Liver (tissue), 9 donors: ENCODE data around the gene PPP1R18. TPM values are rescaled to one million over a fixed set of nuclear protein-coding genes. Genes with fewer than 3 reads are reported as not detected.

Experiments
- DNase-seq: peaks from one replicate; pipeline ENCODE4 v3.0.0-alpha.2; 2017; ENCODE audit warnings: low spot score
- H3K27ac ChIP-seq, 2 donors: one replicate each; pipeline ENCODE4 v1.7.0; 2013; ENCODE audit warnings: inconsistent platforms in 2 of 2, low read length in 2 of 2, control low read depth in 1 of 2, low read depth in 1 of 2, mild to moderate bottlenecking in 1 of 2
- H3K27me3 ChIP-seq, 4 donors: one replicate each; pipeline versions ENCODE4 v1.6.1 to v1.7.0; 2013; ENCODE audit warnings: low read length in 3 of 4, inconsistent platforms in 1 of 4, mild to moderate bottlenecking in 1 of 4, moderate library complexity in 1 of 4; ENCODE audit not compliant: control insufficient read depth in 4 of 4, insufficient read depth in 4 of 4
- H3K36me3 ChIP-seq, 4 donors: one replicate each; pipeline versions ENCODE4 v1.6.1 to v1.7.0; 2013; ENCODE audit warnings: low read length in 3 of 4, mild to moderate bottlenecking in 3 of 4, low read depth in 1 of 4, moderate library complexity in 1 of 4; ENCODE audit not compliant: control insufficient read depth in 4 of 4, insufficient read depth in 3 of 4
- H3K4me1 ChIP-seq, 4 donors: one replicate each; pipeline versions ENCODE4 v1.6.1 to v1.7.0; 2013; ENCODE audit warnings: low read length in 3 of 4, mild to moderate bottlenecking in 3 of 4, moderate library complexity in 1 of 4; ENCODE audit not compliant: control insufficient read depth in 4 of 4, insufficient read depth in 4 of 4
- H3K4me3 ChIP-seq, 3 donors: one replicate each; pipeline versions ENCODE4 v1.6.1 to v1.7.0; 2013; ENCODE audit warnings: low read length in 3 of 3, control low read depth in 1 of 3, low read depth in 1 of 3, mild to moderate bottlenecking in 1 of 3
- H3K9ac ChIP-seq, 2 donors: one replicate each; pipeline ENCODE4 v1.7.0; 2013; ENCODE audit warnings: low read length in 2 of 2, mild to moderate bottlenecking in 2 of 2, moderate library complexity in 2 of 2, control low read depth in 1 of 2, low read depth in 1 of 2
- H3K9me3 ChIP-seq, 4 donors: one replicate each; pipeline versions ENCODE4 v1.6.1 to v1.7.0; 2013; ENCODE audit warnings: low read length in 3 of 4; ENCODE audit not compliant: control insufficient read depth in 4 of 4
- ATF3 ChIP-seq: IDR thresholded peaks from 2 replicates; pipeline ENCODE4 v1.6.1; 2016; ENCODE audit warnings: antibody characterized with exemption
- CTCF ChIP-seq: fragments of 150-350 bp; IDR thresholded peaks from 2 replicates; pipeline ENCODE4 v1.5.1; 2017; ENCODE audit warnings: improper control_type of control experiment, low read depth, low read length; ENCODE audit not compliant: missing input control
- EGR1 ChIP-seq, 2 donors: IDR thresholded peaks; 2 replicates each; pipeline ENCODE4 v1.6.1; 2016 to 2018; ENCODE audit warnings: antibody characterized with exemption in 2 of 2, low read depth in 2 of 2
- FOXA1 ChIP-seq: IDR thresholded peaks from 2 replicates; pipeline ENCODE4 v1.6.1; 2016; ENCODE audit warnings: antibody characterized with exemption
- GABPA ChIP-seq, 2 donors: IDR thresholded peaks in 1 of 2; conservative IDR thresholded peaks in 1 of 2; 2 replicates each; pipeline ENCODE4 v1.6.1; 2016; ENCODE audit warnings: antibody characterized with exemption in 2 of 2, mild to moderate bottlenecking in 1 of 2, moderate library complexity in 1 of 2
- HNF4A ChIP-seq, 2 donors: conservative IDR thresholded peaks; 2 replicates each; pipeline ENCODE4 v1.6.1; 2016; ENCODE audit warnings: antibody characterized with exemption in 2 of 2, mild to moderate bottlenecking in 2 of 2
- HNF4G ChIP-seq: IDR thresholded peaks from 2 replicates; pipeline ENCODE4 v1.6.1; 2016; ENCODE audit warnings: antibody characterized with exemption
- JUND ChIP-seq, 2 donors: IDR thresholded peaks; 2 replicates each; pipeline ENCODE4 v1.6.1; 2016; ENCODE audit warnings: antibody characterized with exemption in 2 of 2
- MAX ChIP-seq: IDR thresholded peaks from 2 replicates; pipeline ENCODE4 v1.6.1; 2016; ENCODE audit warnings: antibody characterized with exemption
- RAD21 ChIP-seq, 2 donors: IDR thresholded peaks; 2 replicates each; pipeline ENCODE4 v1.6.1; 2016; ENCODE audit warnings: antibody characterized with exemption in 2 of 2, mild to moderate bottlenecking in 2 of 2
- REST ChIP-seq: IDR thresholded peaks from 2 replicates; pipeline ENCODE4 v1.6.1; 2016; ENCODE audit warnings: antibody characterized with exemption, mild to moderate bottlenecking
- RXRA ChIP-seq, 2 donors: IDR thresholded peaks; 2 replicates each; pipeline ENCODE4 v1.6.1; 2017 to 2018; ENCODE audit warnings: antibody characterized with exemption in 2 of 2, mild to moderate bottlenecking in 1 of 2
- SP1 ChIP-seq: IDR thresholded peaks from 2 replicates; pipeline ENCODE4 v1.6.1; 2018; ENCODE audit warnings: antibody characterized with exemption, mild to moderate bottlenecking
- TAF1 ChIP-seq: conservative IDR thresholded peaks from 2 replicates; pipeline ENCODE4 v1.6.1; 2016; ENCODE audit warnings: antibody characterized with exemption, mild to moderate bottlenecking
- YY1 ChIP-seq: IDR thresholded peaks from 2 replicates; pipeline ENCODE4 v1.6.1; 2016; ENCODE audit warnings: antibody characterized with exemption, mild to moderate bottlenecking
- WGBS: extraction: QIAGEN DNeasy Blood & Tissue Kit; methylation state at CpG from one replicate; pipeline ENCODE4 v1.1.7; 2013; 5-methylcytosine and 5-hydroxymethylcytosine counted together
- polyA plus RNA-seq, 2 donors: library from polyadenylated mRNA; stranded (reverse) in 1 of 2; unstranded in 1 of 2; fragments of 200-250 nt in 1 of 2; fragments of >200 nt in 1 of 2; fragmentation: Nextera tagmentation in 1 of 2; extraction: Ambion mirVana in 1 of 2; gene quantifications; one replicate each; pipeline versions ENCODE4 v1.2.1 to v1.2.3, GENCODE V29; 2013 to 2015
- total RNA-seq, 2 donors: library from RNA; depleted of rRNA; stranded (reverse); fragments of >200 nt; gene quantifications; one replicate each; pipeline ENCODE4 v1.2.3, GENCODE V29; 2014
- donor health status: healthy.
- donor health status: healthy.
- donor health status: healthy.
- donor health status: healthy.
- donor health status: healthy.

The PPP1R18 gene
- total and polyA plus RNA-seq, 4 donors, result 7.4 to 17.4 (median 11.5) TPM

GRCh38 chr6:30679765-30680535, 6.5 kb downstream of the PPP1R18 start:
- H3K36me3 ChIP-seq, result peaks cover 0 to 8% (median 5%) of the 10 kb centered on the region in 4 donors
- H3K27me3 ChIP-seq, result no peaks in the 10 kb centered on the region
- 47% methylated on average over 7 of the region's 7 CpGs for WGBS
- no peak for DNase-seq
- H3K27ac ChIP-seq, result peak overlapping the region; percentile 88
- peak overlapping the region; percentile 52 to 86 for H3K9ac ChIP-seq
- peak overlapping the region; percentile 21 to 44 (median 40) for H3K4me3 ChIP-seq
- no peaks in the 10 kb centered on the region for H3K9me3 ChIP-seq
- no peak for TF ChIP-seq TAF1
- no peak for TF ChIP-seq EGR1 (IDR thresholded peaks at IDR 0.05; ENCODE audit: low read depth in 2 of 2)
- no peak for TF ChIP-seq SP1
- no peak for TF ChIP-seq JUND (IDR thresholded peaks at IDR 0.05)
- no peak for TF ChIP-seq ATF3
- peaks cover 16 to 82% (median 62%) of the 10 kb centered on the region in 4 donors for H3K4me1 ChIP-seq

GRCh38 chr6:30678964-30679726, 7.3 kb downstream of the PPP1R18 start:
- H3K4me1 ChIP-seq, result peaks cover 13 to 82% (median 59%) of the 10 kb centered on the region in 4 donors
- 6% methylated on average over 31 of the region's 31 CpGs for WGBS
- no peaks in the 10 kb centered on the region for H3K27me3 ChIP-seq
- H3K9me3 ChIP-seq, result no peaks in the 10 kb centered on the region
- H3K36me3 ChIP-seq, result peaks cover 0 to 8% (median 5%) of the 10 kb centered on the region in 4 donors
- H3K9ac ChIP-seq, result peak overlapping the region; percentile 52 to 86
- peak overlapping the region; percentile 88 for H3K27ac ChIP-seq
- peak; percentile 92 for DNase-seq
- TF ChIP-seq JUND (IDR thresholded peaks at IDR 0.05), result peak in 1 of 2 donors; percentile 54
- peak; percentile 82 for TF ChIP-seq HNF4G
- TF ChIP-seq SP1, result peak; percentile 89
- peak; percentile 60 for TF ChIP-seq REST
- peak; percentile 98 to 99 for TF ChIP-seq RAD21 (IDR thresholded peaks at IDR 0.05)
- peak; percentile 15 to 74 for TF ChIP-seq RXRA (IDR thresholded peaks at IDR 0.05)
- TF ChIP-seq TAF1, result no peak
- TF ChIP-seq FOXA1, result no peak
- no peak for TF ChIP-seq GABPA (IDR thresholded peaks at IDR 0.05 in 1 of 2, conservative IDR thresholded peaks at IDR 0.05 in 1 of 2)
- peak; percentile 96 for TF ChIP-seq CTCF
- TF ChIP-seq YY1, result peak; percentile 66
- peak; percentile 93 to 95 for TF ChIP-seq HNF4A (conservative IDR thresholded peaks at IDR 0.05)
- peak; percentile 36 for TF ChIP-seq MAX
- peak overlapping the region; percentile 30 to 43 (median 40) for H3K4me3 ChIP-seq
